GM15510 (cell line): ENCODE data around the gene PRPF31.
A peak's percentile ranks its signal among the peaks of the same experiment; 100 is the strongest.

Source experiments
- POLR2A ChIP-seq: IDR thresholded peaks from 3 replicates; pipeline ENCODE4 v1.6.1; 2011; ENCODE audit warnings: borderline replicate concordance; ENCODE audit not compliant: insufficient read length; ENCODE audit errors: extremely low read depth

PRPF31 gene, protein sequence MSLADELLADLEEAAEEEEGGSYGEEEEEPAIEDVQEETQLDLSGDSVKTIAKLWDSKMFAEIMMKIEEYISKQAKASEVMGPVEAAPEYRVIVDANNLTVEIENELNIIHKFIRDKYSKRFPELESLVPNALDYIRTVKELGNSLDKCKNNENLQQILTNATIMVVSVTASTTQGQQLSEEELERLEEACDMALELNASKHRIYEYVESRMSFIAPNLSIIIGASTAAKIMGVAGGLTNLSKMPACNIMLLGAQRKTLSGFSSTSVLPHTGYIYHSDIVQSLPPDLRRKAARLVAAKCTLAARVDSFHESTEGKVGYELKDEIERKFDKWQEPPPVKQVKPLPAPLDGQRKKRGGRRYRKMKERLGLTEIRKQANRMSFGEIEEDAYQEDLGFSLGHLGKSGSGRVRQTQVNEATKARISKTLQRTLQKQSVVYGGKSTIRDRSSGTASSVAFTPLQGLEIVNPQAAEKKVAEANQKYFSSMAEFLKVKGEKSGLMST

DNA sequence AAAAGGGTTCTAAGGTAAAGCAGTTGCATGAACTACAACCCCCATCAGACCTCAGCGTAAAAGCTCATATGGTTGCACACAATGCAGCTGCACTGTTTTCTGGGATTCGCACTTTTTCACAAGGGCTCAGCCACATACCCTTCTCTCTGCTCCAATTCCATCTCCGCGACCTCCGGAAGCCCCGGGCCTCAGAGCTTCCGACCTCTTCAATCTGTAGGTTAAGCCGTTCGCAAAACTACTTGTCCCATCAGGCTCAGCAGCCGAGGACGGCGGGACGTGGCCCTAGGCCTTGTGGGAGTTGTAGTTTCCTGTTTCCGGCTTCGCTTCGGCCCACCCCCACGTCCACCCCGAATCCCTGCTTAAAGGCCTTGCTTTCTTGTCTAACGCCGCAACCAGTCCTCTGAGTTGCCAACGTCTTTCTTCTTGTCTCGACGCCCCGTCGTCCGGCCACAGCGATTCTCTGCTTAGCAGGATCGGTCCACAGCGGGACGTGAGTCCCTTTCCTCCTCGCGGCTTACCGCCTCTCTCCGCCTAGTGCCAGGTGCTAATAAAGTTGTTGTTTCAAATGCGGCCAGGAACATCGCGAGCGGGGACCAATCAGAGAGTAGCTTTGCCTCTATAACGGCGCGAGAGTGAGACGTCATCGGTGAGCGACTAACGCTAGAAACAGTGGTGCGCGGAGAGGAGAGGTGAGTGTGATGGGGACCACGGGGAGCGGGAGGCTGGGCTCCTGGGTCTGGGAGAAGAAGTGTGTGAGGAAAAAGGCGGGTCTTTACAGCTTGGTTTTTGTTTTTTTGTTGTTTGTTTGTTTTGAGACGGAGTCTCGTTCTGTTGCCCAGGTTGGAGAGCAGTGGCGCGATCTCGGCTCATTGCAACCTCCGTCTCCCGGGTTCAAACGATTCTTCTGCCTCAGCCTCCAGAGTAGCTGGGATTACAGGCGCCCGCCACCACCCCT is at the start of gene PRPF31, which contains the start of gene TFPT:
Gene PRPF31, plus strand, starts transcription at position 646 of the 955 bp plus-strand sequence. CDS start 2,525 bp downstream, outside the sequence.
Gene TFPT, minus strand, starts transcription at position 549 of the 955 bp plus-strand sequence. Its CDS starts 388 bp downstream, at position 161.
- TF ChIP-seq POLR2A, result peak; percentile 71

DNA sequence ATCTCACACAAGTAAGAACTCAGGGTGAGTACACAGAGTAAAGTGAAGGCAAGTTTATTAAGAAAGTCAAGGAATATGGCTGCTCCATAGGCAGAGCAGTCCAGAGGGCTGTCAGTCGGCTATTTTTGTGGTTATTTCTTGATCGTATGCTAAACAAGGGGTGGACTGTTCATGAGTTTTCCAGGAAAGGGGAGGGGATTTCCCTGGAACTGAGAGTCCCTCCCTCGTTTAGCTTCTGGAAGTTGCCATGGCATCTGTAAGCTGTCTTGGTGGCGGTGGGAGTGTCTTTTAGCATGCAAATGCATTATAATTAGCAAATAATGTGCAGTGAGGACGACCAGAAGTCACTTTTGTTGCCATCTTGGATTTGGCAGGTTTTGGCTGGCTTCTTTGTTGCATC is 46.1 kb upstream of the PRPF31 start:
- TF ChIP-seq POLR2A, result no peak

DNA sequence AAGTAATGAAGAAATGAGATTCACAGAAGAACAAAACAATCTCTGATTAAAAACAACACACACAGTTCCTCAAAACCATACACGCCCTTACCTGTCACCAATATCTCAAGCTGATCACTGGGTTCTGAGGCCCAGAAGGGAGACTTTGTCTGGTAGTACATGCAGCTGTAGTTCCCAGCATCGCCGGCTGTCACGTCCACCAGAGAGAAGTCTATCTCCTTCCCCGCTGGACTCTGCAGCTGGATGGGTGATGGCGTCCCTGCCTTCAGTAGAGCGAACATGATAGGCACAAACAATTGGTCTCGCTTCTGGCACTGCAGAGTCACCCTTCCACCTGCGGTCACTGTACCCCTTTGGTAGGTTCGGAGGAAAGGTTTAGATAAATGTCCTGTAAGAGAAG is 41.7 kb upstream of the PRPF31 start:
- TF ChIP-seq POLR2A, result no peak

DNA sequence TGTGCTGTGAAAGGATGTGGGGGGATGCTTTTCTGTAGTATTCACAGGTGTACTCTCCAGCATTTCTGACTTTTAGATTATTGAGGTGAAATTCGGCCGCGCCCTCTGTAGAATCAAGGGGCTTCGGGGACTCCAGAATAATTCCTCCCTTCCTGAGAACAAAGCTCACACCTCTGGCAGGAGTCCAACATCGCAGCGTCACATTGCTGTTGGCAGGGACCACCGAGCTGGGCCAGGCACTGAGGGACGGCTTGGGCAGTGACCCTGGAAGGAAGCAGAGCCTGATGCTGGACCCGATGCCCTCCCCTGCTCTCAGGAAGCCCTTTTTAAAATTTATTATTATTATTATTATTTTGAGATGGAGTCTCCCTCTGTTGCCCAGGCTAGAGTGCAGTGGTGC is 40.7 kb upstream of the PRPF31 start:
- TF ChIP-seq POLR2A, result no peak

DNA sequence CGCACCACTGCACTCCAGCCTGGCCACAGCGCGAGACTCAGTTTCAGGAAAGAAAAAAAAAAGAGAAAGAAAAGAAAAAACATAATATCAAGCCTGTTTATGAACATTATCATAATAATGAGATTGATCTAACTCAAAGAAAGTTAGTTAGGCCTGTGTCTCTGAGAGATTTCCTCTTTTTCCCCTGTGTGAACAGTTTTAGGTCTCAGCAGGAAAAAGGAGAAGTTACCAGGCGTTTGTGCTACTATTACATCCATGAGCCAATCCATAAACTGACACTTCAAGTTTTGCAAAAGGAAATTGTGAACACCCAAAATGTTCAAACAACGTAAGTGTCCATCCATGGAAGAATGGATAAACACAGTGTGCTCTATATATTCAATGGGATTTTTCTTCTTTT is 38.2 kb upstream of the PRPF31 start:
- TF ChIP-seq POLR2A, result no peak

DNA sequence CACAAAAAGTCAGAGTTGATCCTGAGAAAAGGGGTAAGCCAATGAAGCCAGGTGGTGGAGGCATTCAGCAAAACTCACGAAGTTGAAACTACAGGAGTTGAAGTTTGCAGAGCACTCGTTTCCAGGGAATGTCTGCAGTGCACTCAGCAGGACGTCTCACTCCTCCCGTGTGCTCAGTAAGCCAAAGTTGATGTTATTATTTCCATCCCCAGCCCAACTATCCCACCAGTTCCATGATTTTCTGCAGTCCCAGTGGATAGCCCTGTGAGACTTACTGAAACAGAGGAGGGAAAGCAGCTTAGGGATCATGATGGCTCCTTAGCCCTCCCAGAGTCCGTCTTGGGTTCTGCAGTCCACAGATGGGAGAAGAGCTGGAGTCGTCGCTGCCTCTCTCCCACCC is 34.5 kb upstream of the PRPF31 start, which contains the start of gene TARM1:
Gene TARM1, minus strand, starts transcription at position 334 of the 400 bp plus-strand sequence. Its CDS starts 25 bp downstream, at position 309.
- no peak for TF ChIP-seq POLR2A

DNA sequence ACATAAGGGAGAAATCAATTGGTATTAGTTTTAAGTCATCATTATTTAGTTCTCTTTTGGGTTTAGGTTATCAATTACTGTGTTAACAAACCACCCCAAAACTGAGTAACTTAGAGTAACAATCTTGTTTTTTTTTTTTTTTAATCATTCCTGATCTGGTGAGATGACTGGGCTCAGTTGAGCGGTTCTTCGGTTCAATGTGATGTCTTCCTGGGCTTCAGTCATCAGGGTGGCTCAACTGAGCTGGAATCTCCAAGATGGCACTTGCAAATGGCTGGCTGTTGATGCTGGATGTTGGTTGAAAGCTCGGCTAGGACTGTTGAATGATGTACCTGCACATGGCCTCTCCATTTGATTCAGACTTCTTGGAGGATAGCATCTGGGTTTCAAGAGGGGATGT is 31.1 kb upstream of the PRPF31 start:
- no peak for TF ChIP-seq POLR2A

DNA sequence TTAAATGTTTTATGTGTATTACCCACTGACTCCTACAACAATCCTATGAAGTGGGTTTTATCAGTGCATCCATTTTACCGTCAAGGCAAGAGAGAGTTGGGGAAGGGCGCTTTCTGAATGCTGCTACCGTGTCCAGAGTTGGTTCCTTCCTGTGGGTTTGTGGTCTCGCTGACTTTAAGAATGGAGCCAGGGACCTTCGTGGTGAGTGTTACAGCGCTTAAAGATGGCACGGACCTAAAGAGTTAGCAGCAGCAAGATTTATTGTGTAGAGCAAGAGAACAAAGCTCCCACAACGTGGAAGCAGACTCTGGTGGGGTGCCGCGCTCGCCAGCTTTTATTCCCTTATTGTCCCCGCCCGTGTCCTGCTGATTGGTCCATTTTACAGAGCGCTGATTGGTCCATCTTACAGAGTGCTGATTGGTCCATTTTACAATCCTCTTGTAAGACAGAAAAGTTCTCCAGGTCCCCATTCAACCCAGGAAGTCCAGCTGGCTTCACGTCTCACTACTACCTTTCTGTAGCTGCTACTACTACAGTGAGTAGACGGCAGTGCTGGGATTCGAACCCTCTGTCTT is 21.0 kb upstream of the PRPF31 start:
- TF ChIP-seq POLR2A, result no peak

DNA sequence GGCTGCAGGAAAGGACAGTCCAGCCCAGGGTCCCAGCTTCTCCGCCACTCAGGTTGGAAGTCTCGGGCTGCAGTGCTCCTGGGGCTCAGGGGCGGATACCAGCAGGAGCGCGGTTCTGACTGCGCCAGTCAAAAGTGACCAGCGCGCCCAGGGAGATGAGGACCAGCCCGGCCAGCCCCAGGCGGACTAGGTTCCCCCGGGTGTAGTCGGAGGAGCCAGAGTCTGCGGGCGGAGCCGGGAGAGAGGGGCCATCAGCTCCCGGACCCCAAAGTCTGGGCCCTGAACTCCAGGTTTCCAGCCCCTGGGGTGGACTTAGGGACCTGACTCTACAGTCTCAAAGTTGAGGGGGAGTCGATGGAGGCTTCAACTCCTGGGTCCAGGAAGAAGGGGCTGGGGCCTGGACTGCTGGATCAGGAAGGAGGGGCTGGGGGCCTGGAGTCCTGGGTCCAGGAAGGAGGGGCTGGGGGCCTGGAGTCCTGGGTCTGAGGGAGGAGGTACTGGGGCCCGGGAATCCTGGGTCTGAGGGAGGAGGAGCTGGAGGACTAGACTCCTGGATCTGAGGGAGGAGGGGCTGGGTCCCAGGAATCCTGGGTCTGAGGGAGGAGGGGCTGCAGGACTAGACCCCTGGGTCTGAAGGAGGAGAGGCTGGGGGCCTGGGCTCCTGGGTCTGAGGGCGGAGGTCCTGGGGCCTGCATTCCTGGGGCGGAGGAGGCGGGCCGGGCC is 20.3 kb upstream of the PRPF31 start:
- no peak for TF ChIP-seq POLR2A

DNA sequence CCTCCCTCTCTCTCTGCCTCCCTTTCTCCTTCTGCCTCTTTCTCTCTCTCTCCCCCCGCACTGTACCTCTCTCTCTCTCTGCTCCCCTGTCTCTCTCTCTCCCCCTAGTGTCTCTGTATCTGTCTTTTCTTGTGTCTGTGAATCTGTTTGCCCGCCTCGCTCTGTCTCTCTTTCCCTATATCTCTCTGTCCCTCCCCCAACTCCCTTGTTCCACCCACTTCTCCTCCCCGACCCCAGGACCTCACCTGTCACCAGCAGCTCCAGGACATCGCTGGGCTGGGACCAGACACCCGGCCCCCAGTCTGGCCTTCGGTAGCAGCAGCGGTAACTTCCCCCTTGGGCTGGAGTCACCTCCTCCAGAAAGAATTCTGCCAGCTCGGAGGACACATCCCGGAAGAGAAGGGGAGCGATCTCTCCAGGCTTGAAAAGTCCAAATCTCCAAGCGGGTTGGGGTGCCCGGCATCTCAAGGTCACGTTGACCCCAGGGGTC is 18.9 kb upstream of the PRPF31 start:
- no peak for TF ChIP-seq POLR2A

DNA sequence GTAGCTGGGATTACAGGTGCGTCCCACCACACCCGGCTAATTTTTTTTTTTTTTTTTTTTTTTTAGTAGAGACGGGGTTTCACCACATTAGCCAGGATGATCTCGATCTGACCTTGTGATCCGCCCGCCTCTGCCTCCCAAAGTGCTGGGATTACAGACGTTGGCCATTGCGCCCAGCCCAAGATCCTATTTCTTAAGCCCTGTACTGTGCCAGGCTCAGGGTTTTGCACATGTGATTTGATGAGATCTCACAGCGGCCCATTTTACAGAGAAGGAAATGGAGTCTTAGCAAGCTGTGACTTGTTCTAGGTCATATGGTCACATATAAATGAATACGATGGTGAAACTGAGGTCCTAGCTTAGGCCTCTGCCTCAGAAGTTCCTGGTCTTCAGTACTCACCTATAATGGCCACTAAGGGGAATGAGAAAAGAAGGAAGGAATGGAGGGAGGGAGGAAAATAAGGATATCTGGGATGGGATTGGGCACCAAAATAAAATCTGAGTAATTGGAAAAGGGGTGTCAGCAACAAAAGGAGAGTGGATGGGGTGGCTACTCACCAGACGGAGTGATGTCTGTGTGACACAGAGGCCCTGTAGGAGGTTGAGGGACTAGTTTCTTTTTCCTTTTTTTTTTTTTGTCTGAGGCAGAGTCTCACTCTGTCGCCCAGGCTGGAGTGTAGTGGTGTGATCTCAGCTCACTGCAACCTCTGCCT is 16.2 kb upstream of the PRPF31 start:
- TF ChIP-seq POLR2A, result no peak

DNA sequence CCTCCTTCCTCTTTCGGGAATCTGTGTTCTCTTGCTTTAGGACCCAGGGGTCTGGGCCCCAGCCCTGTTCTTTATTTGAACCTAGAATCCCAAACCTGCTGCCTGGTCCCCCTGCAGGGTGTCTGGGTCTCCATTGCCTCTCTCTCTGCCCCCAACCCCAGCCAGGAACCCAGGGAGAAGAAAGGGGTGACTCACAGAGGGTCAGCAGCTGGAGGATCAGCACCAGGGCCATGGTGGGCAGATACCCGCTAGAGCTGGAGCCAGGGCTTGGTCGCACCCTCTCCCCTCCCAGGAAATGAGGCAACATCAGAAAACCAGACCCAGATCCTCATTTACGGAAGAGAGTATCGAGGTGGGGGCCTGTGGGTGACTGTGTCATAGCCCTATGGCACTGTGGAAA is 15.0 kb upstream of the PRPF31 start, which contains the start of gene OSCAR:
Gene OSCAR, minus strand, starts transcription at position 243 of the 400 bp plus-strand sequence. Its CDS starts 11 bp downstream, at position 232.
- TF ChIP-seq POLR2A, result no peak

DNA sequence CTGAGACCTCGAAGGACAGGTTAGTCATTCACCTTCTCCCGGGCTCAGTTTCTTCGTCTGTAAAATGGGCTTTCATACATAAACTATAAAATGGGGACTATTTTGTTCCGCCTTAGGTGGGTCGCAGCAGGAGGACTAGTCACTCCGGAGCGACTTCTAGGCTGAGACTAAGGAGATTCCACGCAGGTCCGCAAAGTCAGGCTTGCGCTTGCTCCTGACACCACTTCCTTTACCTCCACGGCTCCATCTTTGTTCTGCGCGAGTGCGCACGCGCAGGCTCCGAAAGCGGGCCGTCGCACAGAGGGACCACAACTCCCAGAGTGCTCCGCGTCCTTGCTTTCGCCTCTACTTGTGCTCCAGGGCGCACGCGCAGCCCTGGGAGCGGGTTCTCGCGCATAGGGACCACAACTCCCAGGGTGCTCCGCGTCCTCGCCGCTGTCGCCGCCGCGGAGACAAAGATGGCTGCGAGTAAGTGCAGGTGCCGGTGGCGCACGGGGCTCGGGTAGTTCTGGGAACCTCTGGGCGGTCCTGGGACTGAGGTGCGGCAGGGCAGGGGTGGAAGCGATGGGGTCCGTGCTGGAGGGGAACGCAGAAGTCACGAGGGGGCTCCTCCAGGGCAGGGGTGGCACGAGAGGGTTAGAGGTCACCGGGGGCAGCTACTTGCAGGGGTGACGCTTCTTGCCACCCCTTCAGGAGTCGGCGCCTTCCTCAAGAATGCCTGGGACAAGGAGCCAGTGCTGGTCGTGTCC is 13.0 kb upstream of the PRPF31 start, which contains the start of gene NDUFA3:
Gene NDUFA3, plus strand, starts transcription at position 435 of the 749 bp plus-strand sequence. Its CDS starts 24 bp downstream, at position 459.
- TF ChIP-seq POLR2A, result peak; percentile 83
